HG03045 (cell line): ENCODE measurements around the gene INPP5A.
"Not testable (repeated sequence)": the region's sequence is repeated elsewhere in the genome, so short reads cannot be mapped to it uniquely, and the experiment has no call there.

Source experiments
- ATAC-seq: cut with Tn5 transposase; IDR thresholded peaks from one replicate; pipeline ENCODE4 v1.9.1; 2021; ENCODE audit warnings: mild to moderate bottlenecking, moderate library complexity; ENCODE audit not compliant: unreplicated experiment

The INPP5A gene

GRCh38 chr10:132752378-132752777 lies 214.8 kb downstream of the INPP5A start:
- ATAC-seq, result no peak

- ATAC-seq, result no peak
Measured at GRCh38 chr10:132752961-132753360, 215.4 kb downstream of the INPP5A start.

- ATAC-seq, result no peak
Measured at GRCh38 chr10:132753596-132753995, 216.0 kb downstream of the INPP5A start.

GRCh38 chr10:132754071-132754470 lies 216.5 kb downstream of the INPP5A start:
- no peak for ATAC-seq

GRCh38 chr10:132755166-132755711 lies 217.7 kb downstream of the INPP5A start:
- ATAC-seq, result no peak

GRCh38 chr10:132756591-132756990 lies 219.0 kb downstream of the INPP5A start:
- ATAC-seq, result no peak

GRCh38 chr10:132757171-132757570 lies 219.6 kb downstream of the INPP5A start:
- ATAC-seq, result no peak

GRCh38 chr10:132758865-132759264 lies 221.3 kb downstream of the INPP5A start:
- no peak for ATAC-seq

GRCh38 chr10:132761395-132762060 lies 223.9 kb downstream of the INPP5A start:
- ATAC-seq, result no peak

GRCh38 chr10:132762267-132762666 lies 224.7 kb downstream of the INPP5A start:
- no peak for ATAC-seq

GRCh38 chr10:132763545-132763944 lies 226.0 kb downstream of the INPP5A start:
- ATAC-seq, result no peak

GRCh38 chr10:132764108-132764507 lies 226.5 kb downstream of the INPP5A start:
- ATAC-seq, result no peak

GRCh38 chr10:132765435-132765834 lies 227.8 kb downstream of the INPP5A start:
- ATAC-seq, result no peak

GRCh38 chr10:132766291-132766690 lies 228.7 kb downstream of the INPP5A start:
- no peak for ATAC-seq

- no peak for ATAC-seq
Measured at GRCh38 chr10:132768346-132769248, 231.0 kb downstream of the INPP5A start.

GRCh38 chr10:132770061-132771021 lies 232.8 kb downstream of the INPP5A start:
- ATAC-seq, result no peak

- not testable (repeated sequence) for ATAC-seq
Measured at GRCh38 chr10:132772816-132773215, 235.2 kb downstream of the INPP5A start.

GRCh38 chr10:132774181-132774901 lies 236.8 kb downstream of the INPP5A start:
- ATAC-seq, result no peak

GRCh38 chr10:132774902-132775863 lies 237.6 kb downstream of the INPP5A start:
- ATAC-seq, result no peak
